Measurements from ENCODE around the gene KCNIP3.
"Not testable (repeated sequence)": the region's sequence is repeated elsewhere in the genome, so short reads cannot be mapped to it uniquely, and the experiment has no call there.

KCNIP3 gene

DNA sequence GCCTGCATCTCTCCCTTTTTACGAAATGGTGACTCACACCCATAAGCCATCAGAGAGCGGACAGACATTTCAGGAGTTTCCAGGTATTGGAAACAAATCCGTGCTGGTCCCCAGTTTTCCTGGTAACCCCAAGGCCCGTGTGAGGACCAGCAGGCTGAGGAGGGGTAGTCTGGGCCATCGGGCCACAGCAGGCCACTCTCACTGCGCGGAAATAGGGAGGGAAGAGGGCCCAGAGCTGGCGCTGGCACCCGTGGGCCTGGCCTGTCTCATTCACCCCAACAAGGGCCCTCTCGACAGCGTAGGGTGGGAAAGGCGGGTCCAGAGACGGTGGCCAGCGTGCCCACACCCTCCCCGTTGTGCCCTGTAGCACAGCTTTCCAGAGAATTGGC is 91.7 kb downstream of the KCNIP3 start:
- DNase-seq, result no peak

DNA sequence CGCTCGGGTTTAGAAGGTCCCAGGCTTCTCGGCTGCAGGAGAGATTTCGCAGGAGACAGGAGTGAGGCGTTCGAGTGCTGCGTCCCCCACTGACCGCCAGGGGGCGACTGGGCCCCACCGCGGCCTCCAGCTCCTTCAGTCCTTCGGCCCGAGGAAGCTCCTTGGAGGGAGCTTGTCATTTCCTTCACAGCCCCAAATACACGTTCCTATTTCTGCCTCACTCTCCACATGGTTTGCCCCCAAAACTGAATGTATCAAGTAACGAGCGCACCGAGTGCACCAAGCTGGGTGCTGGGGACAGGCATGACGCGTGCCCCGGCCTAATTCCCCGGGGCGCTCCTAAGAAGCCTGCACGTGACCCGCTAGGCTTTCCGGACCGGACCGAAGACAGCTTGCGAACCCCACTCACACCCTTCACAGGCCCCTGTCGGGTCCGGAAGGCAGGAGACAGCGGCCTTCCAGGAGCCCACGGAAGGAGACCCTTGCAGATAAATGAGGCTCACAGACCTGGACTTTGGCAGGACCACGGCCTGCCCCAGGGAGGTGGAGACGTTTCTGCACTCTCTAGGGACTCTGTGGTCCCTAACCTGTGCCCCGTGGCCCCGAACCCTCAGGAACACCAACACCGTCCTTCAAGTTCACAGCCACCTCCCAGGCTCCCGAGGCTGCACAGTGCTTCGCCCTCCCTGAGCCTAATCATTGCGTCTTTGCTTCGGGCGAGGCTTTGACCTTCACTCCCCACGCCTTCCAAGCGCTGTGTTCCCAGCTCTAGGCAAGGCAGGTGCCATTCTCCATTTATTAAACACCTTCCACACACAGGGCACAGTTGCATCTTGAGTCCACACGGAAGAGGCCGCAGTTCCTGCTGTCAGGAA is 92.3 kb downstream of the KCNIP3 start:
- DNase-seq, result peak; percentile 66

DNA sequence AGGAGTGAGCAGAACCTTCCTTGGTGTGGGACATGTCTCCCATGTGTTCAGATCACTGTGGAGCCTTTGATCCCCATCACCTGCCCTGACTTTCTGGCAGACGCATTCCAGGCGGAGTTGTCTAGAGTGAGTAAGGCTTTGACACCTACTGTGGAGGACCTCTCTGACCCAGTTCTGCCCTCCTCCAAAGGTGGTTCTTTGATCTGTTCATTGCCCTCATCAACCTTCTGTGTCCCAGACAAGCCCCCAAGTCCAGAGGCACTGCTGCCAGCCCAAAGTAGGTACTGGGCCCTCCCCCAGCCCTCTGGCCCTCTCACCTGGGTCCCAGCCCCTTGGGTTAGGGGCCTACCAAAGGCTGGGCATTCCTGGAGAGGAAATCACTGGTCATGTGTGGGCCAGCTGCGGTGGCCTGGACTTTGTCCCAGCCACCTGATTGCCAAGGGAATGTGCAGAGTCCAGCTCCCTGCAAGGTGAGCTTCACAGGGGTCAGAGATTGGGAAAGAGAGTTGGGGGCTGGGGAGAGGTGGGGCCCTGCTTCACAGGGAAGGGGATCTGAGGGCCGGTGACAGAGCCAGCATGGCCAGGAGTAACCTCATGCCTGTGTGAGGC is 93.2 kb downstream of the KCNIP3 start:
- DNase-seq, result no peak

DNA sequence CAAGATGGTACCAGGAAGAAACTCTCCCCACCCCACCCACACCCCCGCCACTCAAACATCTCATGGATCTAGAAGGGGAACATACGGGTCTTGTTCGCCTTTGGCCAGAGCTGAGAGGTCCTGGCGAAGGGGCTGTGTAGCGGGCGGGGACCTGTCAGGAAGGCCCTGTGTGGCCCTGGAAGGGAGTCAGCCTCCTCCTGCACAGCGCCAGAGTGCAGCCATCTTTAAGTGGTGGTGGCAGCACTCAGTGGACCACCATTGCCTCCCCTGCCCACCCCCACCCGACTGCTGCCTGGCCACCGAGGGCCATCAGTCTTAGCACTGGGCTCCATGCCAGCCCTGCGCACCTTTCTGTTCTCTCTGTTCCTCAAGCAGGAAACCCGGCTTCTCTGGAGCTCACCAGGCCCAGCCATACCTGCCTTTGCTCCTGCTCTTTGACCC is 93.8 kb downstream of the KCNIP3 start:
- DNase-seq, result no peak

DNA sequence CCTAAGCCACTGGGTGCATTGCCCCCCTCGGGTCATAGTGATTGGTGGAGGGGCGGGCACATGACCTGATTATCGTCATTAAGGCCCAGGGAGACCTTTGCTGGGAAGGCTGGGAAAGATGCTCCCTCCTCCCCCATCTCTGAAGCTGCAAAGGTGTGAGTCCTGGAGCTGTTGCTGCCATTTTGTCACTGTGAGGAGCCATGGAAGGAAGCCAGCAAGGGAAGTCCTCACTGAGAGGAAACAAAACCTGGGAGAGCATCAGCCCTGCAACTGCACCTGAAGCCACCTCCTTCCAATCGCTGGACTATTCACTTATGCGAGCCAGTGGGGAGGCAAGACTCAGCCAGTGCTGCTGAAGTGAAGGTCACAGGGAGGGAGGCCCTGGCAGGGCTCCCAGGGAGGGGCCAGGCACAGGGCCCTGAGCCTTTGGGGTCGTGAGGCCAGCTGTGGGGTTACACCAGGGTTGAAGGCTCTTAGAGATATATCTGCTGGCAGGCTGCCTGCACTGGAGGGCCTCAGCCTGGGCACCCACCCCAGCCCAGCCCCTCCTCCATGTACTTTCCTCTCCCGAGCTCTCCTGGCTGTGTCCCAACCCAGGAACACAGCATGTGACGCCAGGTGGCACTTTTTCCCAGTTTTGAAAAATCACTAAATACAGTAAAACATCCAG is 94.6 kb downstream of the KCNIP3 start:
- DNase-seq, result no peak

DNA sequence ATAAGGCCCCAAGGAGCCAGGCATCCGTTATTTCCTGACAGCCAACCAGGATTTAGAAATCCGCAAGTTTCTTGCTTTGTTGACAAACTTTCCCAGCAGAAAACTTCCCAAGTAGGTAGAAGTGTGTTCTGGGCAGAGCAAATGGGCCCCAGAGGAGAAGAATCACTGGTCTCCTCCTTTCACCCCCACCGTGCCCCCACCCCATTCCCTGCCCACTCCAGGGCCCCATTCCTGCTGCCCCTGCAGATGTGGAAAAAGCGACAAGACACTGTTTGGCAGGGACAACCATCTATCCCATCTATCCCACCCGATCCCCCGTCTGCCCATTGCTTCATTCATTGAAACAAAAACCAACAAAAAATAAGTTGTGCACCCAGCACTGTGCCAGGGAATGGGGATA is 95.2 kb downstream of the KCNIP3 start:
- no peak for DNase-seq

DNA sequence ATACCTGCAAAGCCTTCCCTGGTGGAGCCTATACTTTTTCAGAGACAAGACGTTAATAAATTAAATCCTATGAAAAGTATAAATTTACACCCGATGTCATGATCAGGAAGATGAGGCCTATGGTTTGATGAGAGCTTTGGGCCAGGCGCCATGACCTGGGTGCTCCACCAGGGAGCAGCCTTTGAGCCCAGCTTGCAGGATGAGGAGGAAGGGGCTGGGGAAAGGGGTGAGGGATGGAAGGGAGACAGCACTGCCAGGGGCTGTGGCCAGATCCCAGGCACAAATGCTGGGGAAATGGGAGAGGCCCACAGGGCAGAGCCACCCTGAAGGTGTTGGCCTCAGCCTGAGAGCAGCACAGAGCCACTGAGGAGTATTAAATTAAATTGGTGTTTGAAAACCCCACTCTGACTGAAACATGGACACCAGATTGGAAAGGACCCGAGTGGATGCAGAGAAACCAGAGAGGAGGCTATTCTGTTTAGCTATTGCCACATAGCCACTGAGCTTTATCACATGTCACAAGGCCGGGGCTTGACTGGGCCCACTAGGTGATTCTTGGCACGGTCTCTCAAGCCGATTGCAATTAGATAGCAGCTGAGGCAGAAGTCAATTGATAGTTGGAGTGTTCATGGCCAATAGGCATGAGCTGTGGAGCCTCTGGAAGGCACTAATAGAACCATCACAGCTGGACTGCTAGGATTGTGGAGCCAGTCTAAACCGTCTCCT is 95.7 kb downstream of the KCNIP3 start:
- no peak for DNase-seq

DNA sequence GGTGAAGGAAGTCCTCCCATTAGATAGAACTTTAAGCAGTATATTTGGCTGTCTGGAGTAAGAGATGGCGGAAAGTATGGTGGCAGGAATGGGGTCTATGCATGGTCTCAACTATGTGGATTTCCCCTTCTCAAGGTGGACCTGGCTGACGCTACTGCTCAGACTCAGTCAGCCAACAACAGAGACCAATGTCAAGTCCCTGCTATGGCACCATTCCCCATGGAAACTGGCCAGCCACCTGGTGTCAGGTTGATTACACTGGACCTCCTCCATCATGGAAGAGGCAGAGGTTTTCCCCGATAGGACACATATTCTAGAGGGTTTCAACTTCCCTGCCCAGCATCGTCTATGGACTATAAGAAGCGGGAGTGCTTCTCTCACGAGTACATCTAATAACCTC is 96.8 kb downstream of the KCNIP3 start:
- DNase-seq, result no peak

DNA sequence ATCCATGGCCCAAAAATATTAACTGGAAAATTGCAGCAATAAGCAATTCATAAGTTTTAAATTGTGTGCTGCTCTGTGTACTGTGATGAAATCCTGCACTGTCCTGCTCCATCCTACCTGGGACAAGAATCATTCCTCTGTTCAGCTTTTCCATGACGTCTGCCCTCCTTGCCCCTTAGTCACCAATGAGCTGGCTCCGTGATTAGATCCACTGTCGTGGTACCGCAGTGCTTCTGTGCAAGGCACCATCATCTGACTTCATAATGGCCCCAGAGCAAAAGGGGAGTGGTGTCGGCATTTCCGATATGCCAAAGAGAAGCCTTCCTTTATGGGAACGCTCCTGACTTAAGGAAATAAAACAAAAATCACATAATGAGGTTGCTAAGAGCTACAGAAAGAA is 101.9 kb downstream of the KCNIP3 start:
- DNase-seq, result no peak

DNA sequence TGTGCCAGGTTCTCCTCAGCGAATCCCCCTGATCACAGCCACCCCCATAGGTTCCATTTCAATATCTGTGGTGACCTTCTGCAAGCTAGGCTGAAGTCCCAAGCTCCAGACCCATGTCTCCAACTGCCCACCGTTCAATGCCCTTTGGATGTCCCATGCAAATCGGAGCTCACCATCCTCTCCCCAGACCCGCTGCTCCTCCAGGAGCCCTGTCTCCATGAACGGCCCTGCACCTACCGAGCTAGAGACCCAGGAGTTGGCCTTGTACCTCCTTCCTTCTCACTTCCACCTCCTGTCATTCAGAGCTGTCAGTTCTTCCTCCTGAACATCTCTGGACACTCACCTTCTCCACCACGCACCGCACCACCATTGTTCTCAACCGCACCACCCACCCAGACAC is 104.3 kb downstream of the KCNIP3 start:
- DNase-seq, result no peak

DNA sequence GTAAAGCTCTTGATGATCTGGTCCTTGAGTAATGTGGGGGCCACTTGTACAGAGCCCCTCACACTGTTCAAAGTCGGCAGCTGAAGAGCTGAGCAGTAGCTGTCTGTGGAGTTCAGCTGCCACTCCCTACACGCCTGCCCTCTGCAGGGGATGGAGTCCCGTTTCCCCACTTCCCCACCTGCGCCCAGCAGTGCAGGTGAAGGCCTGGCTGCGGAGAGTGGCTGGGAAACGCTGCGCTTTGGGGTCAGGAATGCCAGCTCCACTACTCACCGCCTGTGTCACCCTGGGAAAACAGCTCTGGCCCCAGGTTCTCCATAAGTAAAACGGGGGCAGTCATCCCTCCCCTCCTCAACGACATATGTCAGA is 104.8 kb downstream of the KCNIP3 start:
- not testable (repeated sequence) for DNase-seq

DNA sequence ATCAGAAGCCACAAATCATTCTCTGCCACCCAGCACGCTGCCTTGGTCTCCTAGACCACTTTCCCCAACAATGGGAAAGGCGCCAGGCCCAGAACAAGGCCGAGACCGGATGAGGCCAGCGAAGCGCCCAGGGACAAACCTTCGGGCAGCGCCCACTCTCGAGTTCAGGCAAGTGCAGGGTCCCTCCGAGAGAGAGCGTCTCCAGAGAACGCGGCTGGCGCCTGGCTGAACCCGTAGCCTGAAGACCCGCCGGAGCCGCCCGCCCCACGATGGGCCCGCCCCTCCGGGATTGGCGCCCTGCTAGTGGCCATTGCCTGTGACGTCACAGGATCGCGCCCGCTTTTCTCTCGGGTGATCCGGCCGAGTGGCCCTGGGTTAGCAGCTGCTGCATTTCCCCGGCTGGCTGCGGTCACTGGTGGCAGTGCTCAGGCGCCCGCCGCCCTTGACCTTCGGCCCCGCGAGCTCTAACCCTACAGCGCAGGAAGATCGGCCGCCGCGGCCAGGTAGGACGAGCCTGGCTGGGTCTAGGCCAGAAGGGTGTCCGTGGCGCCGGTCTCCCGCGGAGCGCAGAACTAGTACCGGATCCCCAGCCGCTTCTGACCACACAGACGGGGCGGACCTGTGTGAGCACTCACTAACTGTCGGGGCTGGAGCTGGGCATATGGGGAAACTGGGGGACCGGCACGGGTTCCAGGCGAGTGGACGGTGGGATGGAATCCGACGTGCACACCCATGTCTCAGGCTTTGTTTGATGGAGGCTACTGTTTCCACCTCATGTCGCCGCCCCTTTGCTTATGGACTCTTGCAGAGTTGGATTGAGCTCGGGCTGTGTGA is 105.4 kb downstream of the KCNIP3 start, which contains the start of gene FAHD2A:
TSS of gene FAHD2A (plus strand) at position 339 of the 834 bp plus-strand sequence. CDS start 2,851 bp downstream, outside the sequence.
- DNase-seq, result peak; percentile 97

DNA sequence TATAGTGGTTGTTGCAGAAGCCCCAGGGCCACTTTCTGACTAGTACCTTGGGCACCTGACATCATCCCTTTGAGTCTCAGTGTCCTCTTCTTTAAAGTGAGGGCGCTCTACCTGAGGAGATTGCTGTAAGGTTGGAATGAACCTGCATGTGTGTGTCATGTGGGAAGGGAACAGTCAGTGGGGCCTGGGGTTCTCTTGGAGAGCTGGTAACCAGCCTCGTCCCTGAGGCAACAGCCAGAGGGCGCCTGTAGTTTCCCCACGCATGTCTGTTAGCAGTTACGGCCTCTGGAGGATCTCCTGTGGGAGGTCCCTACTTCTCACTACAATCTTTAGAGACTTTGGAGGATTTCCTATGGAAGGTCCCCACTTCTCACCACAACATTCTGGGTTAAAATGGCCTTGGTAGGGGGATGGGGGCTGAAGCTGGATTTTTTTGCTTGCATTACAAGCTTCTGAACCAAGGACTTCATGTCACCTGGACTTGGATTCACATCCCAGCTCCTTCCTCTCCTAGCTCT is 106.1 kb downstream of the KCNIP3 start:
- not testable (repeated sequence) for DNase-seq

DNA sequence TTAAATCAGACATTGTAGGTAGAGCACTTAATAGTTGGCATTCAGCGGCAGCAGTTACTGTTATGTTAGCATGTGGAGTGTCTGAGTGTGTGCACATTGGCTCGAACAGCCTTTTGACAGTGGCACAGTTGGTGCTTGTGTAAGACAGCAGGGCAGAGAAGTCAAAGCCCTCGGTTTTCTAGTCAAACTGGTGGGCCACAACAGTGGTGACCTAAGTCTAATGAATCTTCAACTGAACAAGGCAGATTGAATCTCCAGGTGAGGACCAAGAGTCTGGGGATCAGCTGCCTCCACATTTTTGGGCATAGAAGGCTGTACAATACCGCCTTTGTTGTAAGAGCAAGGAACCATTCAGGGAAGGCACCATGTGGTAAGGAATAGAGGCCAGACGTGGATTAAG is 106.7 kb downstream of the KCNIP3 start:
- not testable (repeated sequence) for DNase-seq

DNA sequence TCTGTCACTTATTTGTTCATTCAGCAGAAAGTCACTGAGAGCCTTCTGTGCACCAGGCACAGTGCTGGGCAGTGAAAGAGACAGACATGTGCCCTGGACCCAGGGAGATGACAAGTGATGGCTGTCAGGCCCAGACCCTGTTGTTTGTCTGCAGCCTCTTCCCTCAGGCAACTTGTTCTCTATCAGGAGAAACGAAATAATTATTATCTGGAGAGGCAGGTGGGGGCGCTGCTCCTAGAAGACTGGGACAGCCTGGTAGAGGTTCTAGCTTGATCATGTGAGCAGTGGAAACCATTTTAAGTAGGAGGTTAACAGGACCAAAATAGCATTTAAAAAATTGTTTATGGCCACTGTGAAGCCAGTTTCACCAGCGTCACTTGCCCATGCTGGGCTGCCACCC is 107.5 kb downstream of the KCNIP3 start:
- DNase-seq, result not testable (repeated sequence)

DNA sequence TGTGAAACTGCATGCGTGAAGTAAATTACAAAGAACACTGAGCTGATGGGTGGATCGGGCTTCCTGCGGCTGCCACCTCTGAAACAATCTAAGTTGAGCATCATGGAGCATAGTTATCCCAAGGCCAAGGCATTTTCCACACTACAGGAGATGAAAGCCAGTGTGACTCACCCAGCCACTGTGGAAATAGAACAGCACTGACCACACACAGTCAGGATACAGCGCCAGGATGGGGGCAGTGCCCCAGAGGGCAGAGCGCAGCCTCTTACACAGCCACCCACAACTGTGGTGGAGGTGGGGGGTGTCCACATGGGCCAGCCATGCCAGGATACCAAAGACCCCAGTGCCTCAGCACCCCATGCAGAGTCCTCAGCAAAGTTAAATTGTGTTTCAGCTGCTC is 114.1 kb downstream of the KCNIP3 start:
- not testable (repeated sequence) for DNase-seq

DNA sequence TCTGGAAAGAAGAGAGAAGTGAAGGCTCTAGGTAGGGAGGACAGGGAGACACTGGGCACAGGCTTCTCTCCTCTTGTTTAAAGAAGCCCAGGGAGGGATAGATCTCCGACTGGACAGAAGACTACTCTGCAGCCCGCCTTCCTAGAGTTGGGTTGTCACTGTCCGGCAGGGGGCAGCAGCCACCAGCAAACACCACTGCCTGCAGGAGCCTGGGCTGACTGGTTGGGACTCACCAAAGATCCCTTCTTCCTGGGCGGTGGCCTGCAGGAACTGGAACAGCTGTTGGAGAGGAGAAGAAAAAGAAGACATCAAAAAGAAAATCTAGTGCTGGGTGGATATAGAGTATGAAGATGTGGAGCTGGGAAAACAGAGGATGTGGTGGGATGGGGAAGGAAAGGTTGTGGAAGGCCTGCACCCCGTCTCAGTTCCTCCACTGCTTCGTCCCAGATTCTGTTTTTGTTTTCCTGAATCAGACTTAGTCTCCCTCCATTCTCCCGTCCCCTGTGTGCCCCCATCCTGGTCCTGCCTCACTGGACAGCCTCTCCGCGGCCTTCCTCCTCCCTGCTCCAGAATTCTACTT is 117.0 kb downstream of the KCNIP3 start:
- DNase-seq, result peak; percentile 89

DNA sequence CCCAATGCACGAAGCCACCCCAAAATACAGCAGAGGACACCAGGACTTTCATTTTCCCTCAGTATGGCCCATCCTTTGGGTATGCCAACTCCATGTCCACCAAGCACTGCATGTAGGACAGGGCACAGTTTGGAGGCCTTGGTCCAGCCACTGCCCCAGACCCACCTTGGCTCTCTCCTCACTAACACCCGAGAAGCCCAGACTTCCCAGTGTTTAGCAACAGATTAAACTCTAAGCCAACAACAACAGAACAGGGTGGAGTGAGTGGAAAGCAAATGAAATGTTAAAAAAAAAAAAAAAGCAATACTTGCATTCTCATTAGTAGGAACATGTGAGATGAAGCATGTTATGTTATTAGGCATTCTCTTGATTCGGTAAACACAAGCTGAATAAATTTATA is 118.0 kb downstream of the KCNIP3 start:
- not testable (repeated sequence) for DNase-seq

DNA sequence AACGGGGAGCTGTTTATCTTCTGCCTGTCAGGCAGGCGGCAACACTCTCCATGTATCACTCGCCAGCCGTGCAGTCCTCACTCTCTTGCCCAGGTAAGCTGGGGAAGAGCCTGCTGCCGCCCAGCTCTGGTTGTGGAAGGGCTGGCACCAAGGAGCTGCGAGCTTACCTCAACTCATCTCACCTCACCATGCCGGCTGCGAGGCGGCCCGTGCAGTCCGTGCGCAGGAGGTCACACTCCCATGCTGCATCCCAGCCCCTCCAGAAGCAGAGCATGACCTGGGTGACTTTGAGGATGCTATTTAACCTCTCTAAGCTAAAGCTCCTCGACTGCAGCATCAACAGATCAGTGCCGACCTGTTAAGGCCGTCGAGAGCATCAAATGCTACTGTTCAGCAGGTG is 118.4 kb downstream of the KCNIP3 start:
- DNase-seq, result not testable (repeated sequence)

DNA sequence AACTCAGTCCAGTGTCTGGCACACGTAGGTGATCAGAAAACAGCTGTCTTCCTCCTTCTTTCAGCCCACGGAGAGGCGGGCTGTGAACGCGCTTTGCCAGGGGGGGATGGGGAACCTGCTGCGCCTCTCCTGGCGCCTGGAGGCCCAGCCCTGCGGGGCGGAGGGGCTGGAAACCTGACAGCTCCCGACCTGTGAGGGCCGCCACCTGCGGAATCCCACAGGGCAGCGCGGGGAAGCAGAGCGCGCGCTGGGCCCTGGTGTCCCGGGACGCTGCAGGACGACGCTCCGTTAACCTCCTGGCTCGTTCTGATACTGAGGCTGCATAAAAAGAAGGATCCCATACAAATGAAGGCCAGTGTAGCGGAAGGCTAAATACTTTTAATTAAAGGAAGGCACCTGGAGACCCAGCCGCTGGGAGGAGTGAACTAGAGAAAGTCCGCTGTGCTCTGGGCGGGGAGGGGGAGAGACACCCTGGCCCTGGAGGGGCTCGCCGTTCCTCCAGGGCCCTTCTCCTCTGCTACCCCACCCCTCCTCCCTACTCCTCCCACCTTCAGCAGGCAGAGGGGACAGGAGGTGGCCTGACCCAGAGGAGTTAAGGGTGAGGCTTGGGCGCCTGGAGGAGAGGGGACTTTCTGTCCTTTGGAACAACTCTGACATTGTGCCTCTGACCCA is 130.2 kb downstream of the KCNIP3 start:
- not testable (repeated sequence) for DNase-seq
